ENCODE measurements around the gene HIRA. TPM values are rescaled to one million over a fixed set of nuclear protein-coding genes. Genes with fewer than 3 reads are reported as not detected.
"Not testable (repeated sequence)": the region's sequence is repeated elsewhere in the genome, so short reads cannot be mapped to it uniquely, and the experiment has no call there.

Gene HIRA
- total RNA-seq, 1 donor from 2014 or later, result 36.0 TPM

- Mint-ChIP-seq H3K9me3 (ENCODE audit: unreplicated experiment) (no peaks in the 10 kb centered on the region), H3K4me3 (ENCODE audit: unreplicated experiment) (peak overlapping the region; percentile 85), H3K27ac (ENCODE audit: unreplicated experiment) (no peak overlapping the region), H3K4me1 (ENCODE audit: unreplicated experiment) (no peaks in the 10 kb centered on the region), H3K36me3 (ENCODE audit: low read depth, unreplicated experiment) (peaks cover 44% of the 10 kb centered on the region), H3K27me3 (ENCODE audit: unreplicated experiment) (peaks cover 2% of the 10 kb centered on the region)
- DNase-seq (ENCODE audit: low spot score), result no peak
- TF ChIP-seq CTCF (IDR thresholded peaks at IDR 0.05; ENCODE audit: unreplicated experiment), result no peak
Observed at GRCh38 chr22:19329454-19329853, 102.1 kb downstream of the HIRA start.

- no peak overlapping the region for H3K4me3 Mint-ChIP-seq (ENCODE audit: unreplicated experiment)
- no peak for DNase-seq (ENCODE audit: low spot score)
- peaks cover 2% of the 10 kb centered on the region for H3K27me3 Mint-ChIP-seq (ENCODE audit: unreplicated experiment)
- H3K36me3 Mint-ChIP-seq (ENCODE audit: low read depth, unreplicated experiment), result peaks cover 27% of the 10 kb centered on the region
- no peak for TF ChIP-seq CTCF (IDR thresholded peaks at IDR 0.05; ENCODE audit: unreplicated experiment)
- no peaks in the 10 kb centered on the region for H3K4me1 Mint-ChIP-seq (ENCODE audit: unreplicated experiment)
- peaks cover 4% of the 10 kb centered on the region for H3K9me3 Mint-ChIP-seq (ENCODE audit: unreplicated experiment)
- no peak overlapping the region for H3K27ac Mint-ChIP-seq (ENCODE audit: unreplicated experiment)
Observed at GRCh38 chr22:19325296-19325948, 106.1 kb downstream of the HIRA start.

- H3K27ac Mint-ChIP-seq (ENCODE audit: unreplicated experiment); H3K27me3 Mint-ChIP-seq (ENCODE audit: unreplicated experiment); H3K4me1 Mint-ChIP-seq (ENCODE audit: unreplicated experiment); DNase-seq (ENCODE audit: low spot score); H3K9me3 Mint-ChIP-seq (ENCODE audit: unreplicated experiment); H3K4me3 Mint-ChIP-seq (ENCODE audit: unreplicated experiment): not testable (repeated sequence)
- peaks cover 11% of the 10 kb centered on the region for H3K36me3 Mint-ChIP-seq (ENCODE audit: low read depth, unreplicated experiment)
Observed at GRCh38 chr22:19323420-19323819, 108.1 kb downstream of the HIRA start.

GRCh38 chr22:19321757-19322156, 109.8 kb downstream of the HIRA start:
- Mint-ChIP-seq H3K36me3 (ENCODE audit: low read depth, unreplicated experiment) (peaks cover 3% of the 10 kb centered on the region), H3K27me3 (ENCODE audit: unreplicated experiment) (no peaks in the 10 kb centered on the region), H3K27ac (ENCODE audit: unreplicated experiment) (no peak overlapping the region), H3K4me3 (ENCODE audit: unreplicated experiment) (no peak overlapping the region), H3K4me1 (ENCODE audit: unreplicated experiment) (no peaks in the 10 kb centered on the region), H3K9me3 (ENCODE audit: unreplicated experiment) (peaks cover 4% of the 10 kb centered on the region)
- DNase-seq (ENCODE audit: low spot score), result no peak
- TF ChIP-seq CTCF (IDR thresholded peaks at IDR 0.05; ENCODE audit: unreplicated experiment), result no peak

- not testable (repeated sequence) for H3K27ac Mint-ChIP-seq (ENCODE audit: unreplicated experiment); H3K36me3 Mint-ChIP-seq (ENCODE audit: low read depth, unreplicated experiment); DNase-seq (ENCODE audit: low spot score); H3K27me3 Mint-ChIP-seq (ENCODE audit: unreplicated experiment); H3K9me3 Mint-ChIP-seq (ENCODE audit: unreplicated experiment); H3K4me3 Mint-ChIP-seq (ENCODE audit: unreplicated experiment); H3K4me1 Mint-ChIP-seq (ENCODE audit: unreplicated experiment)
Observed at GRCh38 chr22:19320136-19320535, 111.4 kb downstream of the HIRA start.

- Mint-ChIP-seq H3K27ac (ENCODE audit: unreplicated experiment) (no peak overlapping the region), H3K4me3 (ENCODE audit: unreplicated experiment) (no peak overlapping the region), H3K4me1 (ENCODE audit: unreplicated experiment) (no peaks in the 10 kb centered on the region), H3K27me3 (ENCODE audit: unreplicated experiment) (peaks cover 2% of the 10 kb centered on the region), H3K9me3 (ENCODE audit: unreplicated experiment) (peaks cover 4% of the 10 kb centered on the region), H3K36me3 (ENCODE audit: low read depth, unreplicated experiment) (peaks cover 3% of the 10 kb centered on the region)
- no peak for DNase-seq (ENCODE audit: low spot score)
- TF ChIP-seq CTCF (IDR thresholded peaks at IDR 0.05; ENCODE audit: unreplicated experiment), result no peak
Observed at GRCh38 chr22:19319281-19319680, 112.3 kb downstream of the HIRA start.
